GM23338 (cell line): ENCODE results near the gene EYA3.

Experiments used
- CREB1 ChIP-seq: fragments of 250-450 bp; sonication (Bioruptor Pico); IDR thresholded peaks from 2 replicates; pipeline ENCODE4 v1.5.0; 2020; ENCODE audit warnings: low read depth, mild to moderate bottlenecking, moderate library complexity
- CTCF ChIP-seq, 2 experiments: fragments of 200-600 bp in 1 of 2; sonication (generic) in 1 of 2; conservative IDR thresholded peaks; 2 replicates each; pipeline versions ENCODE4 v1.5.1 to v1.6.1; 2016 to 2017; ENCODE audit warnings: antibody characterized with exemption in 2 of 2, low read depth in 2 of 2, mild to moderate bottlenecking in 2 of 2, moderate library complexity in 1 of 2
- POLR2AphosphoS5 ChIP-seq: IDR thresholded peaks from 2 replicates; pipeline ENCODE4 v1.6.1; 2016; ENCODE audit warnings: antibody characterized with exemption, low read depth
- REST ChIP-seq: IDR thresholded peaks from one replicate; pipeline ENCODE4 v1.6.1; 2018; ENCODE audit warnings: antibody characterized with exemption; ENCODE audit not compliant: unreplicated experiment

- TF ChIP-seq CTCF (conservative IDR thresholded peaks at IDR 0.05; ENCODE audit: low read depth in 2 of 2) (no peak), CREB1 (CRISPR knock-in tag) (no peak), REST (no peak), POLR2AphosphoS5 (no peak)
Measured at GRCh38 chr1:27979859-27980201, 108.6 kb downstream of the EYA3 start.
